Activated T-helper 1 cell treated with anti-CD3 and anti-CD28 coated beads, Interleukin-12 subunit alpha, Interleukin-12 subunit beta, Interleukin-2, Interleukin-4 antibody, amounts not matched to agents 30 ng/mL and 10 ng/mL and 1 ng/mL, durations not matched to agents 14 hours and 24 hours and 36 hours (primary cell): ENCODE measurements around the gene TDP2. TPM values are rescaled to one million over a fixed set of nuclear protein-coding genes. Genes with fewer than 3 reads are reported as not detected.
"Not testable (repeated sequence)": the region's sequence is repeated elsewhere in the genome, so short reads cannot be mapped to it uniquely, and the experiment has no call there.

ENCODE experiments used
- DNase-seq: peaks from one replicate; pipeline ENCODE4 v3.0.0; 2021; ENCODE audit warnings: low spot score
- H3K27ac Mint-ChIP-seq: one replicate; pipeline ENCODE4 v1.8.0; 2021; ENCODE audit warnings: mild to moderate bottlenecking, mixed read lengths
- H3K27me3 Mint-ChIP-seq: one replicate; pipeline ENCODE4 v1.8.0; 2022; ENCODE audit warnings: mild to moderate bottlenecking, moderate library complexity, mixed read lengths; ENCODE audit not compliant: insufficient read depth
- H3K36me3 Mint-ChIP-seq: one replicate; pipeline ENCODE4 v1.8.0; 2021; ENCODE audit warnings: low read depth, mixed read lengths
- H3K4me1 Mint-ChIP-seq: one replicate; pipeline ENCODE4 v1.8.0; 2021; ENCODE audit warnings: low read depth, mixed read lengths
- H3K4me3 Mint-ChIP-seq: one replicate; pipeline ENCODE4 v1.8.0; 2021; ENCODE audit warnings: mild to moderate bottlenecking, moderate library complexity, mixed read lengths
- H3K9me3 Mint-ChIP-seq: one replicate; pipeline ENCODE4 v1.8.0; 2021; ENCODE audit warnings: mixed read lengths
- intact Hi-C: fragments of 100-400 bp; cut with micrococcal nuclease; formaldehyde crosslinking; loops from one replicate; pipeline ENCODE4 v1.15.1; 2024
- total RNA-seq: library from RNA; stranded (reverse); gene quantifications from 2 replicates; pipeline ENCODE4 v1.2.3, GENCODE V29; 2022

The TDP2 gene
- total RNA-seq, 1 donor from 2014 or later, result 47.4 TPM

- Mint-ChIP-seq H3K9me3 (no peaks in the 10 kb centered on the region), H3K27me3 (no peaks in the 10 kb centered on the region), H3K4me1 (peaks cover 61% of the 10 kb centered on the region), H3K36me3 (peaks cover 46% of the 10 kb centered on the region), H3K4me3 (no peak overlapping the region), H3K27ac (no peak overlapping the region)
- DNase-seq, result no peak
- intact Hi-C loops, result no loop called here
Measured at GRCh38 chr6:24659561-24659960, 7.1 kb downstream of the TDP2 start.

- DNase-seq, result no peak
- Mint-ChIP-seq H3K4me3 (no peak overlapping the region), H3K27ac (peak overlapping the region; percentile 40), H3K4me1 (peaks cover 56% of the 10 kb centered on the region), H3K36me3 (peaks cover 45% of the 10 kb centered on the region), H3K9me3 (no peaks in the 10 kb centered on the region), H3K27me3 (no peaks in the 10 kb centered on the region)
- intact Hi-C loops, result no loop called here
Measured at GRCh38 chr6:24658573-24659560, 7.8 kb downstream of the TDP2 start.

- H3K36me3 Mint-ChIP-seq, result peaks cover 33% of the 10 kb centered on the region
Measured at GRCh38 chr6:24655215-24655614, 11.5 kb downstream of the TDP2 start.

GRCh38 chr6:24650365-24650764, 16.3 kb downstream of the TDP2 start:
- Mint-ChIP-seq H3K9me3 (no peaks in the 10 kb centered on the region), H3K36me3 (peaks cover 18% of the 10 kb centered on the region), H3K27ac (no peak overlapping the region), H3K27me3 (peaks cover 2% of the 10 kb centered on the region), H3K4me3 (no peak overlapping the region), H3K4me1 (peaks cover 22% of the 10 kb centered on the region)
- intact Hi-C loops, result no loop called here
- DNase-seq, result no peak

More at GRCh38 chr6:24655215-24655614, 11.5 kb downstream of the TDP2 start:
- intact Hi-C loops, result no loop called here
- H3K27me3 Mint-ChIP-seq, result no peaks in the 10 kb centered on the region
- peaks cover 38% of the 10 kb centered on the region for H3K4me1 Mint-ChIP-seq
- DNase-seq, result no peak
- H3K4me3 Mint-ChIP-seq, result no peak overlapping the region
- H3K9me3 Mint-ChIP-seq, result no peaks in the 10 kb centered on the region
- H3K27ac Mint-ChIP-seq, result peak overlapping the region; percentile 6

GRCh38 chr6:24649691-24650090, 17.0 kb downstream of the TDP2 start:
- no peak overlapping the region for H3K27ac Mint-ChIP-seq
- peaks cover 18% of the 10 kb centered on the region for H3K36me3 Mint-ChIP-seq
- intact Hi-C loops, result loop anchor here (5.0 kb wide), 2 partner anchors 73 to 128 kb away; no protein-coding TSS in a partner anchor
- H3K27me3 Mint-ChIP-seq, result peaks cover 9% of the 10 kb centered on the region
- no peak overlapping the region for H3K4me3 Mint-ChIP-seq
- no peak for DNase-seq
- no peaks in the 10 kb centered on the region for H3K9me3 Mint-ChIP-seq
- peaks cover 23% of the 10 kb centered on the region for H3K4me1 Mint-ChIP-seq

- intact Hi-C loops, result loop anchor here (5.0 kb wide), 2 partner anchors 74 to 129 kb away; no protein-coding TSS in a partner anchor
- peaks cover 11% of the 10 kb centered on the region for H3K36me3 Mint-ChIP-seq
Measured at GRCh38 chr6:24648276-24648675, 18.4 kb downstream of the TDP2 start.

GRCh38 chr6:24646771-24647170, 19.9 kb downstream of the TDP2 start:
- intact Hi-C loops, result loop anchor here (1.0 to 5.0 kb wide), 4 partner anchors 20 to 131 kb away; partner anchors contain the start of gene TDP2
- Mint-ChIP-seq H3K9me3 (no peaks in the 10 kb centered on the region), H3K27ac (peak overlapping the region; percentile 72), H3K27me3 (peaks cover 20% of the 10 kb centered on the region), H3K36me3 (peaks cover 2% of the 10 kb centered on the region), H3K4me3 (peak overlapping the region; percentile 86), H3K4me1 (peaks cover 18% of the 10 kb centered on the region)
- DNase-seq, result no peak

More at GRCh38 chr6:24648276-24648675, 18.4 kb downstream of the TDP2 start:
- H3K9me3 Mint-ChIP-seq, result no peaks in the 10 kb centered on the region
- H3K4me1 Mint-ChIP-seq, result peaks cover 18% of the 10 kb centered on the region
- no peak overlapping the region for H3K4me3 Mint-ChIP-seq
- DNase-seq, result no peak
- no peak overlapping the region for H3K27ac Mint-ChIP-seq
- H3K27me3 Mint-ChIP-seq, result peaks cover 18% of the 10 kb centered on the region

GRCh38 chr6:24644377-24644776, 22.3 kb downstream of the TDP2 start:
- Mint-ChIP-seq H3K27ac (no peak overlapping the region), H3K36me3 (no peaks in the 10 kb centered on the region), H3K9me3 (peaks cover 3% of the 10 kb centered on the region), H3K27me3 (peaks cover 34% of the 10 kb centered on the region), H3K4me3 (no peak overlapping the region), H3K4me1 (peaks cover 18% of the 10 kb centered on the region)
- DNase-seq, result no peak
- intact Hi-C loops, result no loop called here

- Mint-ChIP-seq H3K27me3 (peaks cover 34% of the 10 kb centered on the region), H3K4me1 (peaks cover 18% of the 10 kb centered on the region), H3K4me3 (no peak overlapping the region), H3K36me3 (no peaks in the 10 kb centered on the region), H3K27ac (no peak overlapping the region), H3K9me3 (peaks cover 7% of the 10 kb centered on the region)
- DNase-seq, result no peak
- intact Hi-C loops, result no loop called here
Measured at GRCh38 chr6:24643920-24644319, 22.8 kb downstream of the TDP2 start.

- intact Hi-C loops, result no loop called here
- Mint-ChIP-seq H3K27ac (no peak overlapping the region), H3K4me1 (peaks cover 24% of the 10 kb centered on the region), H3K36me3 (no peaks in the 10 kb centered on the region), H3K4me3 (no peak overlapping the region), H3K27me3 (peaks cover 36% of the 10 kb centered on the region), H3K9me3 (peaks cover 9% of the 10 kb centered on the region)
- DNase-seq, result no peak
Measured at GRCh38 chr6:24642061-24642460, 24.6 kb downstream of the TDP2 start.

- H3K4me1 Mint-ChIP-seq, result peaks cover 13% of the 10 kb centered on the region
- H3K4me3 Mint-ChIP-seq, H3K9me3 Mint-ChIP-seq, H3K36me3 Mint-ChIP-seq, H3K27ac Mint-ChIP-seq, intact Hi-C loops, DNase-seq: not testable (repeated sequence)
- H3K27me3 Mint-ChIP-seq, result peaks cover 36% of the 10 kb centered on the region
Measured at GRCh38 chr6:24640631-24641030, 26.1 kb downstream of the TDP2 start.

- DNase-seq, result no peak
- H3K27me3 Mint-ChIP-seq, result peaks cover 32% of the 10 kb centered on the region
- H3K4me3 Mint-ChIP-seq, result no peak overlapping the region
- H3K9me3 Mint-ChIP-seq, result peaks cover 9% of the 10 kb centered on the region
- no peaks in the 10 kb centered on the region for H3K36me3 Mint-ChIP-seq
- H3K4me1 Mint-ChIP-seq, result peaks cover 9% of the 10 kb centered on the region
- no peak overlapping the region for H3K27ac Mint-ChIP-seq
- intact Hi-C loops, result no loop called here
Measured at GRCh38 chr6:24640166-24640565, 26.5 kb downstream of the TDP2 start.

- Mint-ChIP-seq H3K4me3 (no peak overlapping the region), H3K4me1 (peaks cover 6% of the 10 kb centered on the region), H3K9me3 (peaks cover 9% of the 10 kb centered on the region), H3K27ac (no peak overlapping the region), H3K27me3 (peaks cover 30% of the 10 kb centered on the region), H3K36me3 (no peaks in the 10 kb centered on the region)
- DNase-seq, result no peak
- intact Hi-C loops, result no loop called here
Measured at GRCh38 chr6:24636681-24637080, 30.0 kb downstream of the TDP2 start.
